GM19328 (cell line): ENCODE data around the gene CCDC194.

Experiments
- ATAC-seq: cut with Tn5 transposase; IDR thresholded peaks from one replicate; pipeline ENCODE4 v1.9.1; 2021; ENCODE audit warnings: mild to moderate bottlenecking, moderate library complexity; ENCODE audit not compliant: unreplicated experiment

Gene CCDC194, protein sequence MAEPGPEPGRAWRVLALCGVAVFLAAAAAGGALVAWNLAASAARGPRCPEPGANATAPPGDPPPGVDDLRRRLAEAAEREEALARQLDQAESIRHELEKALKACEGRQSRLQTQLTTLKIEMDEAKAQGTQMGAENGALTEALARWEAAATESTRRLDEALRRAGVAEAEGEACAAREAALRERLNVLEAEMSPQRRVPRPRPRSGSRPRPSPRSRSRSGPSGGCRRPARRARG

DNA sequence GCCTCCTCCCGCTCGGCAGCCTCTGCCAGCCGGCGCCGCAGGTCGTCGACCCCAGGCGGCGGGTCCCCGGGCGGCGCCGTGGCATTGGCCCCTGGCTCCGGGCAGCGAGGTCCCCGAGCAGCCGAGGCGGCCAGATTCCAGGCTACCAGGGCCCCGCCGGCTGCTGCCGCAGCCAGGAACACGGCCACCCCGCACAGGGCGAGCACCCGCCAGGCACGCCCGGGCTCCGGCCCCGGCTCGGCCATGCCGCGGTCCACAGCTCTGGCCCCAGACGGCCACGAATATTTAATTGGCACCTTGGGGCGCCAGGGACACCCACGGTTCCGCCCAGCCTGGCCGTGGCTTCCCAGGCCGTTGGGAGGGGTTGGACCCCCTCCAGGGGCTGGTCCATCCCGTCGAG is at the start of gene CCDC194:
Gene CCDC194, minus strand, starts transcription at position 283 of the 400 bp plus-strand sequence. Its CDS starts 38 bp downstream, at position 245.
- no peak for ATAC-seq

DNA sequence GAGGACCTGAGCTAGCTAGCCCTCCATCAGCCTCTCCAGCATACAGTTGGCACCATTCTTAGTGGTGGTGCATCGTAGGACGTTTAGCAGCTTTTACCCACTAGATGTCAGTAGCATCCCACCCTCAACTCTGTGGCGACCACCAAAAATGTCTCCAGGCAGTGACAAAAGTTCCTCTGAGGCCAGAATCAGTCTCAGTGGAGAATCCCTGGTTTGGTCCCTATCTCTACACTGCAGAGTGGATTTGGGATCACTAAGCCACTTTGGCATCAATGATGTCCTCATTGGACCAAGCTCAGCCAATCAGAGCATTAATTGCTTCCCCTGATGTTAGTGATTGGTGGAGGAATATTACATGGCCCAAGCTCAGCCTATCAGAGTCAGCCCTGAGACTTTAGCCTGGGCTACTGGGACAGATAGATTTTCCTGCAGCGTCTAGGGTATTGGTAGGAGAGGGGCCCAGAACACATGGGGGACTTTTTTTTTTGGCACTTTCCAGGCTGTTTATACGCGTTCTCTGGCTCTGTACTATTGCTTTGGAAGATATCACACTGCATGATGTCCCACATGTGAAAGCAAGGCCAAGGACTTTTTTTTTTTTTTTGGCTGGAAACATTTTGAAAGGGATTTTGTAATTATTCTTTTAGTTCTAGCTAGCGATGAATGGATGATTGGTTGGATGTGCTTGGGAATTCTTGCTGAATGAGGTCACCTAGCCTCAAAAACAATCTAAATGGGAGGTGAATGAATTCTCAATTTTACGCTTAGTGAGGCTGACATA is 47.4 kb upstream of the CCDC194 start:
- ATAC-seq, result no peak

DNA sequence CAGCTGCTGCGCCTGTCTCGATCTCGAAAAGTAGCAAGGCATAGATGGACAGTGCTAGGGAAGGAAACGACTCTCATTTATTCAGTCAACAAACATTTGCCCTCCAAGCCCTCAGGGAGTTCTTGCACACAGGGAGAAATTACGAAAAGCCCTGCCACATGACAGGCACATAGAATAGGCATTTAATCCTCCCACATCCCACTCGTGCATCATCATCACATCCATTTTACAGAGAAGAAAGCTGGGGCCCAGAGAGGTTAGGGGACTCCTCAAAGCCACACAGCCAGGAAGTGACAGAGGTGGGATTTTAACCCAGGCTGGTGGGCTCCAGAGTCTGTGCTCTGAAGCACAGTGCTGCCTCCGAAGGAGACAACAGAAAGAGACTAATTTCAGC is 42.9 kb upstream of the CCDC194 start:
- ATAC-seq, result no peak

DNA sequence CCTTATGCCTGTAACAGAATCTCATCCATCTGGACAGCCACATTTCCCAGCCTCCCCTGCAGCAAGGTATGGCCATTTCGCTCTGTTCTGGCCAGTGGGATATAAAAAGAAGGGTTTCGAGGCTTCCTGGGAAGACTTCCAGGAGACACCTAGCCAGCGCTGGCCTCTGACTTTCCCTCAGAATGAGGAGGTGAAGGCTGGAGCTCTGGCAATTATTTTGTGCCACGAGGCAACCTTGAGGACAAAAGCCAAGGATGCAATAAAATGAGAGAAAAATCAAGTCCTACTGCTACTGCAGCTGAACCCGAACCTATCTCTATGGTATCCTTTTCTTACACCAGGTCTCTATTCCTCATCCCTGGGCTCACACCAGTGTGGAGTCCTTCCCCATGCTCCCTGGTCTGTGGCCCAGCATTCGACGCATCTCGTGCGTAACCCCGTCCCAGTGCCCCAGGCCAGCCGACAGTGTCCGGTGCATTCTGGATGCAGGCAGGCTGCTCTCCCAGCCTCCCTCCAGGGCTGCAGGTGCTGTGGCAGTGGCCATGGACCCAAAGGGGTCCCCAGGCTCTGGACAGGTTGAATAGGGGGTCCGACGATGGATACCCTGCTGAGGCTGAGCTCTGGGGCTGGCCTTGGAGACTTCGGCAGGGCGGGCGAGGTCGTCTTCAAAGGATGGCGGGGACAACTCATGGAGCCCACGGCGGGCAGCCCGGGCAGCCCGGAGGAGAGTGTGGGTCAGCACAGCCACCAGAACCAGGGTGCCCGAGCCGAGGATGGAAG is 42.3 kb upstream of the CCDC194 start:
- no peak for ATAC-seq

DNA sequence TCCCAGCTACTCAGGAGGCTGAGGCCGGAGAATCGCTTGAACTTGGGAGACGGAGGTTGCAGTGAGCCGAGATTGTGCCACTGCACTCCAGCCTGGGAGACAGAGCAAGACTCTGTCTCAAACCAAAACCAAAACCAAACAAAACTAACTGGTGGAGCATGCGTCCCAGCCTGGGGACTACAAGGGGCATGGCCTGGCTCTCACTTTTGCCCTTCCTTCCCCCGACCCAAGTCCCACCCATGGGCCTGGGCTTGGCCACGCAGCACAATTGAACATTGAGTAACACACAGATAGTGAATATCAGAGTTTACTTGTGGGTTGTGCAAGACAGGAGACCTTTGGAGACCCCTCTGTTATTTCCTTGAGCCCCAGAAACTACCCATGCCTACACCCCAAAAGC is 41.2 kb upstream of the CCDC194 start:
- ATAC-seq, result no peak

DNA sequence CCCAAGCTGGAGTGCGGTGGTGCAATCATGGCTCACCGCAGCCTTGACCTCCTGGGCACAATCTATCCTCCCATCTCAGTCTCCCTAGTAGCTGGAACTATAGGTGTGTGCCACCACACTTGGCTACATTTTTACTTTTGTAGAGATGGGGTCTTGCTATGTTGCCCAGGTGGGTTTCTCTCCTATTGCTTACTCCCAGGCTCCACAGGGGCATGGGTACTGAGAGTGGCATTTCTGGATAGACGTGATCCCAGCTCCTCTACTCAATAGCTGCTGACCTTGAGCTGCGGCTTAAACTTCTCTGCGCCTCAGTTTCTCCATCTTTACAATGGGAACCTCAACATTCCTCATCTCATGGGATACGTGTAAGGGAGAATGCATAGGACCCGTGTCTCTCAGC is 37.4 kb upstream of the CCDC194 start:
- no peak for ATAC-seq

DNA sequence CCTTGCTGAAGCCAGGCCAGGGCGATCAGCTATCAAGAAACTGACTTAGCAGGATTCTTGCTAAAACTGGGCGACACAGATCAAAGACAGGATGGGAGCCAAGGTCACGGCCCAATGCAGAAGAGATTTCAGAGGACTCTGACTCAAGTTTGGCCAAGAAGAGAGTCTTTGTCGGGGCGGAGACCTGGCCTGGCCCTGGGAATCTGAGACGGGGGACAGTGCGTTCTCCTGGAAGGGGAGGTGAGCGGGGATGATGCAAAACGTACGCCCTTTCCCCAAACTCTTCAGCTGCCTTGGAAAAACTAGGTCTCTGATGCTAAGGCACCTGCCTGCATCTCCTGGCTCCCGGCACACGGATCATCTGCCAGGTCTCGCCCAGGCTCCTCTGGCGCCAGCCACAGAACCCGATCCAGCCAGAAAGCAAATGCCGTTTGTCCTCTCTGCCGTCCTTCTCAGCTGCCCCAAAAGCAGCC is 35.7 kb upstream of the CCDC194 start:
- no peak for ATAC-seq

DNA sequence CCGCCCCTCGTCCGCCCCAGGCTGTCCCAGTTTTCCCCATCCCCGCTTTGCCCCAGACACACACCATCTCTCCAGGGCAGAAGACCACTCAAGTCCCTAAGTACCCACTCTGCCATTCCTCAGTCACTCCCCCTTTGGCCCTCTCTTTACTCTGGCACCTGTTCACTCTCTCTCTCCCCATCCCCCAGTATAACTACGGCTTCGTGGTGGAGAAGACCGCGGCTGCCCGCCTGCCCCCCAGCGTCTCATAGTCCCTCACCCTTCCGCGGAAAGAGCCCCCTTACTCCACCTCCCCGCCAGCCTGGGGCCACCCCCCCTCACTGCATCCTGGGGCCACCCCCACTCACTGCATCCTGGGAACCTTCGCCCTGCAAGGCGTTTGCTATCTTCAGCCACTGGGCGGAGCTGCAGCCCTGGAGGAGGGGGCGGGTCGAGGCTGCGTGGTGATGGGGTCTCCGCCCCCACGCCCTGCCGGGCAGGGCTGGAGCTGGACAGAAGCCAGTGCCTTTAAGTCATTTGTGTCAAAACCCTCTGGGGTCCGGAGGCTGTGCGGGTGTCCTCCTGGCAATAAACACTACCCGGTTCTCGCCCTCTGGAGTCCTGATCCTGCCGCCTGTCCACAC is 30.9 kb upstream of the CCDC194 start:
- ATAC-seq, result no peak

DNA sequence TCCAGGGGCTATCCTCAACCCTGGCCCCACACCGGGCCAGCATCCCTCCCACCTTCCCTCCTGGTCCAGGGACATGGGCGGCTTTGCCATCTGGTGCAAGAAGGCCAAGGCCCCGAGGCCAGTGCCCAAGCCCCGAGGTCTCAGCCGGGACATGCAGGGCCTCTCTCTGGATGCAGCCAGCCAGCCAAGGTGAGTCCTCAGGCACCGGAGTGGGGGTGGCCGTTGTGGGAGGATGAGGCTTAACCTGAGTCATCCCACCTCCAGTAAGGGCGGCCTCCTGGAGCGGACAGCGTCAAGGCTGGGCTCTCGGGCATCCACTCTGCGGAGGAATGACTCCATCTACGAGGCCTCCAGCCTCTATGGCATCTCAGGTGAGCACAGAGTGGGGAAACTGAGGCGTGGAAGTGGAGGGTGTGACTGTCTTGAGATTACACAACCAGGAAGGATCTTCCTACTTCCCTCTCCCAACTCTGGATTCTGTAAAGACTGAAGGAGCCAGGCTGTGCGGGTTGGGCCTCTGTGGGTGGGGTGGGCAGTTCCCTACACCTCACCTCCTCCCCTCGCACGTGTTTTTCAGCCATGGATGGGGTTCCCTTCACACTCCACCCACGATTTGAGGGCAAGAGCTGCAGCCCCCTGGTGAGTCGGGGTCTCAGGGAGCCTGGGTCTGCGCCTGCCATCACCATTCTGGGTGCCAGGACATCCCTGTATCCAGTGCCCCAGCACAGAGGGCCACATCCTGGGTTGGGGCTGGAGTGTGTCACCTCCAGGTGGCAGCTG is 29.6 kb upstream of the CCDC194 start:
- no peak for ATAC-seq

DNA sequence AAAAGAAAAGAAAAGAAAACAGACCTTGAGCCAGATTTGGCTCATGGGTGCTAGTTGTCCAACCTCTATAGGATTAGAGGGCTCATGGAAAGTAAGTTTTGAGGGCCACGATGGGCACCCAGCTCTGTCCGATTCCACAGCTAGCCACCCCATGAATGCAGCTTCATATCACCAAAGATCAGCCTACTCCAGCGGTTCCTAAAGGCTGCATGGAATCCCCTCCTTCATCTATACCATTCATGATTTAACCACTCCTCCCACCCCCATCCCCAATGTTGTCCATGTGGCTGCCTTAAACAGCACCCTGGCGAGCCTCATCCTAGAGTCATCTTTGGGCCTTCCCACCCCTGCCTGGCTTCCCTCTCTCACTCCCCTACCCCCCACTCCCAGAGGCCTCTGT is 27.9 kb upstream of the CCDC194 start:
- no peak for ATAC-seq

DNA sequence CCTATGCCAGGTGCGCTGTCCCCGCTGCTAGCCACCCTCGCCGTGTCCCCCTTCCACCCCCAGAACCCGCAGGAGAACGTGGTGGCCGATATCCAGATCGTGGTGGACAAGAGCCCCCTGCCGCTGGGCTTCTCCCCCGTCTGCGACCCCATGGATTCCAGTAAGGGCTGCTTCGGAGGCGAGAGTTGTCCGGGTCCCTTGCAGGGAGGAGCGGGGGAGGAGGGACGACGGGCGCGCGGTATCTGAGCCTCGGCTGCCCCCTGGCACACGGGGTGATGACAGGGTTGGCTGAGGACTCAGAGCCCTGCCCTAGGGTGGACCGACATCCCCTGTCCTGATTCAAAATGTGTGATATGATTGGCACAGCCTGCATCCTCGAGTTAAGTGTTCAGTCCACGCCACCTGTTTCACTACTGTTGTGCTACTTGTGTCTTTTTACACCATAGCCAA is 26.5 kb upstream of the CCDC194 start:
- ATAC-seq, result no peak

DNA sequence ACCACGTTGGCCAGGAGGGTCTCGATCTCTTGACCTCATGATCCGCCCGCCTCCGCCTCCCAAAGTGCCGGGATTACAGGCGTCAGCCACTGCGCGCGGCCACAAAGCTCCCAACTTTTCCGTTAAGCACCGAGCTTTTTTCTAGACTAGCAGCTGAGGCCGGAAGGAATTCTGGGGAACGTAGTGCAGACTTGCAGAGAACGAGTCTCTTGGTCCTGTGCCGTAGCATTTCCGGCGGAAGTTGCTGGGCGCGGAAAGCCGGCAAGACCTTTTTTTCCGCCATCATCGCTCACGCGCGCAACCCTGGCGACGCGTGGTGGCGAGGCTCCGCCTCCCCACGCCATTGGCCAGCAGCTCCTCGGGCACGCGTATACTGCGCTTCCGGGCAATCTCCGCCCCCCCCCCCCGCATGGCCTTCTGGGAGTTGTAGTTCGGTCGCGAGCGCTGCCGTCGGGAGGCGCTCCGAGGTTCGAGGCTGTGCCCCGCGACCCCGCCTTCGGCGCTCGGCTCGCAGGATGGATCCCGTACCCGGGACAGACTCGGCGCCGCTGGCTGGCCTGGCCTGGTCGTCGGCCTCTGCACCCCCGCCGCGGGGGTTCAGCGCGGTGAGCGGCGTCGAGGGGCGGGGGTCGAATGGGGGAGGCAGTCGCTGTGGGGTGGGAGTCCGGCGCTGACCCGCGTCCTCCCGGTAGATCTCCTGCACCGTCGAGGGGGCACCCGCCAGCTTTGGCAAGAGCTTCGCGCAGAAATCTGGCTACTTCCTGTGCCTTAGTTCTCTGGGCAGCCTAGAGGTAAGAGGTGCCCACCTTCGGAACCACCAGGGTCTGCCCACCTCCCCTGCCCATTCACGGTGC is 25.9 kb upstream of the CCDC194 start, which contains the start of gene MVB12A:
Gene MVB12A, plus strand, starts transcription at position 427 of the 854 bp plus-strand sequence. Its CDS starts 89 bp downstream, at position 516.
- ATAC-seq, result peak; percentile 88

DNA sequence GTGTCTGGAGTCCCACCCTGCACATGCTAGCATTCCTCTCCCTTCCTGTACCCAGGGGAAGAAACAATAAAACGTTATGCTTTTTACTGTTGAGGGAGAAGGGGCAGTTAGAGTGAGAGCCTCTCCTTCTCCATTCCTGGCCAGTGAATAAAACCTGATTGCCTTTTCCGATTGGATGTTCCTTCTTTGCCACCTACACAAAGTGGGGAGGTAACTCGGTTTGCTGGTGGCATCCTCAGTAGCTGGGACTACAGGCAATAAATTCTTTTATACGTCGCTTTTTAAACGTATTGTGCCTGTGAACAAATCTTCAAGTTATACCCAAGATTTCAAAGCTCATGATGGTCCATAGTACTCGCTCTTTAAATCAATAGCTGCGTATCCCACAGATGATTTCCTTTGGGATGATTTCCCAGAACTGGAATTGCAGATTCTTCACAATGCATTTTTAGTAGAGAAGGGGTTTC is 25.2 kb upstream of the CCDC194 start:
- ATAC-seq, result no peak

DNA sequence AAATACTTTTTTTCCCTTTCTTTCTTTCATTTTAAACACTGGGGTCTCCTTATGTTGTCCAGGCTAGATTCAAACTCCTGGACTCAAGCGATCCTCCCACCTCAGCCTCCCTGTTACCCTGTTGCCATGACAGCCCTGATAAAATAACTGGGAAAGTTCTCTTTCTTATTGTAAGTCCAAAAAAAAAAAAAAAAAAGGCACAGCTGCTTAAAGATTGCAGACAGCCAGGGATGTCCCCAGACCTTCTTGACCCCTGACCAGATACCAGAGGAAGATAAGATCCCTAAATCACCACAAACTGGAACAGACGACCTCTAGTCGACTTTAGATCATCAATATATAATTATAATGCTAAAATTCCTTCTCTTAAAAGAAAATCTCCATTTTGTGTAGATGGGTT is 24.7 kb upstream of the CCDC194 start:
- no peak for ATAC-seq

DNA sequence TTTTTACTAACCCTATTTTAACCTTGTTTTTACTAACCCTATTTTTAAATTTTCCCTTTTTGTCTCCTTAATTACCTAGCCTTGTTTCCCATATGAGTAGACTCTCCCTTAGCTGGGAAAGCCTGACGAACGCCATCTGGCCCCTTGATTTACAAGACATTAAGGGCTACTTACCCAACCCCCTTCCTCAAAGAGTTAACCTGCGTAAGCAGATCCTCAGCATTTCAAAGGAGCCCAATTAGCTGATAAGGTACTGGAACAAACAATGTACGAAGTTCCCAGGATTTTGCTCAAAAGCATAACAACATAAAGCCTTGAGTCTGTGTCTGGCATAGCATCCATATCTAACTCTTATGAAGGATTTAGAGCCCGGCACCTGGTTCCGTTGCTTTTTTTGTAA is 21.1 kb upstream of the CCDC194 start:
- ATAC-seq, result no peak

DNA sequence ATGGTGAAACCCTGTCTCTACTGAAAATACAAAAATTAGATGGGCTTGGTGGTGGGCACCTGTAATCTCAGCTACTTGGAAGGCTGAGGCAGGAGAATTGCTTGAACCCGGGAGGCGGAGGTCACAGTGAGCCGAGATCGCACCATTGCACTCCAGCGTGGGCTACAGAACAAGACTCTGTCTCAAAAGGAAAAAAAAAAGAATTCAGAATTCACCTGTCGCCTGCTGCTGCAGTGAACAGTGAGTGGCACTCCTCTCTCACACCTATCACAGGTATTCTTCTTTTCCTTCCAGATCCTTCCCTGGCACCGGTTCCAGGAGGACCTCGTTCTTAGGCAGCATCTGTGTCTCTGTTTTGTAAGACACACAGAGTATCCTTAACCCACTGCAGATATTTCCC is 20.1 kb upstream of the CCDC194 start:
- ATAC-seq, result no peak

DNA sequence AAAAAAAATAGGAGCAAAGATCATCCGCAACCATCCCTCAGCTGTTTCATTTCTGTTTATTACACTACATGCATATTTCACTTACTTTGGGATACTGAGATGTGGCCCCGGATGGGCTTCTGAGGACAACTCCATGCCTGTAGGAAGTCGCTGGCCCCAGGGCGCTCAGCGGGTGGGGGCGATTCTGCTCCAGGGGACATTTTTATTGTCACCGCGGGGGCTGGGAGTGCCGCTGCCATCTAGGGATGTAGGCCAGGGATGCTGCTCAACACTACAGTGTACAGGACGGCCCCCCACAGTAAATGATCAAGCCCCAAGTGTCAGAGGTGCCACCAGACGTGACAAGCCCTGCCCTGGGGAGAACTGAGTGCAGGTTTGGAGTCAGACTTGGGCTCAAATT is 17.8 kb upstream of the CCDC194 start:
- ATAC-seq, result no peak

DNA sequence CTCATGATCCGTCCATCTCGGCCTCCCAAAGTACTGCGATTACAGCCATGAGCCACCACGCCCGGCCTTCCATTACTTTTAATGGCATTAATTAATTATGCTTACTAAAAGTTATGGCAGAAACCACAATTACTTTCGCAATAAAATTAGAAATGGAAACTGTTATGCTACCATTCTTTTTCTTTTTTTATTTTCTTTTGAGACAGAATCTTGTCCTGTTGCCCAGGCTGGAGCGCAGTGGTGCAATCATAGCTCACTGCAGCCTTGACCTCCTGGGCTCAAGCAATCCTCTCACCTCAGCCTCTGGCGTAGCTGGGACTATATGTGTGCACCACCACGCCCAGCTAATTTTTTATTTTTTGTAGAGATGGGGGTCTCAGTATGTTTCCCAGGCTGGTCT is 16.0 kb upstream of the CCDC194 start:
- ATAC-seq, result no peak

DNA sequence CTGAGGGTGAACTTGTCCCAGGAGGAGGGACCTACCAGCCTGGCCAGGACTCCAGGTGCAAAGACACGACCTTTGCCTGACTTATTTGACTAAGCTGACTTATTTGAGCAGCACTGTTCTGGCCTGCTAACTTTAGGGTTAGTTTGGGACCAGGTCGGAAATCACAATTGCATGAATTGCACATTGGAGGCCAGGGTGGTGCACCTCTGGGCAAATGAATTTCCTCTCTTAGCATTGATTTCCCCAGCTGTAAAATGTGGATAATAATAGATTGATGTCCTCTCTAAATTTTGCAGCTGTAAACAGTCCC is 12.8 kb upstream of the CCDC194 start:
- no peak for ATAC-seq
